Testis (tissue), 3 donors: ENCODE data around the gene MMP20. TPM values are rescaled to one million over a fixed set of nuclear protein-coding genes. Genes with fewer than 3 reads are reported as not detected.

Source experiments
- DNase-seq: peaks from one replicate; pipeline ENCODE4 v3.0.0-alpha.2; 2019
- H3K27ac ChIP-seq, 2 donors: fragments of 200-600 bp; sonication (generic); one replicate each; pipeline ENCODE4 v1.5.1; 2019
- H3K27me3 ChIP-seq: fragments of 200-600 bp; sonication (generic); one replicate; pipeline ENCODE4 v1.5.1; 2019
- H3K36me3 ChIP-seq: fragments of 200-600 bp; sonication (generic); one replicate; pipeline ENCODE4 v1.5.1; 2017; ENCODE audit warnings: low read depth; ENCODE audit errors: missing control alignments
- H3K4me1 ChIP-seq: fragments of 200-600 bp; sonication (generic); one replicate; pipeline ENCODE4 v1.5.1; 2019
- H3K4me3 ChIP-seq, 2 donors: fragments of 200-600 bp; sonication (generic); one replicate each; pipeline ENCODE4 v1.5.1; 2017 to 2019
- H3K9me3 ChIP-seq: fragments of 200-600 bp; sonication (generic); one replicate; pipeline ENCODE4 v1.5.1; 2017
- CTCF ChIP-seq, 3 experiments: fragments of 450-650 bp in 2 of 3; fragments of 200-600 bp in 1 of 3; sonication (generic) in 1 of 3; IDR thresholded peaks; one replicate each; pipeline ENCODE4 v1.5.1; 2016 to 2019; ENCODE audit warnings: antibody characterized with exemption in 3 of 3, mild to moderate bottlenecking in 2 of 3, moderate library complexity in 1 of 3
- POLR2A ChIP-seq: fragments of 450-650 bp; IDR thresholded peaks from one replicate; pipeline ENCODE4 v1.6.1; 2017; ENCODE audit warnings: antibody characterized with exemption, mild to moderate bottlenecking, moderate library complexity
- WGBS, 2 donors: methylation state at CpG; one replicate each; pipeline ENCODE4 v1.1.5; 2018; 5-methylcytosine and 5-hydroxymethylcytosine counted together
- intact Hi-C: fragments of 100-400 bp; cut with DNase I; formaldehyde crosslinking; loops from one replicate; pipeline ENCODE4 v1.15.1; 2023; ENCODE audit warnings: low total_unique reads
- polyA plus RNA-seq: library from polyadenylated mRNA; stranded (reverse); fragments of 350-450 nt; fragmentation: Illumina TruSeq; extraction: RNeasy Lipid Tissue Mini Kit (QIAGEN cat#74804); gene quantifications from one replicate; pipeline ENCODE4 v1.2.3, GENCODE V29; 2014; ENCODE audit warnings: low read depth, low replicate concordance; ENCODE audit not compliant: insufficient read depth
- total RNA-seq, 2 donors: library from RNA; depleted of rRNA; stranded (reverse); fragments of >200 nt; gene quantifications; one replicate each; pipeline ENCODE4 v1.2.3, GENCODE V29; 2016

Gene MMP20
- total and polyA plus RNA-seq, 3 donors from 2014 or later: 3.1 to 15.5 TPM; not detected in 1

- TF ChIP-seq POLR2A (no peak), CTCF (IDR thresholded peaks at IDR 0.05) (no peak)
- H3K4me1 ChIP-seq: no peaks in the 10 kb centered on the region
- WGBS, 2 donors: 80 to 81% methylated on average over 3 of the region's 3 CpGs
- H3K27me3 ChIP-seq: no peaks in the 10 kb centered on the region
- no peaks in the 10 kb centered on the region for H3K36me3 ChIP-seq
- DNase-seq: no peak
- intact Hi-C loops: no loop called here
- H3K9me3 ChIP-seq: no peaks in the 10 kb centered on the region
- no peak overlapping the region for H3K4me3 ChIP-seq
- no peak overlapping the region for H3K27ac ChIP-seq
Measured at GRCh38 chr11:102580185-102580951, 44.8 kb downstream of the MMP20 start.

GRCh38 chr11:102577723-102578122 lies 47.4 kb downstream of the MMP20 start:
- WGBS, 2 donors: 82 to 95% methylated on average over 2 of the region's 2 CpGs
- DNase-seq: no peak
- intact Hi-C loops: no loop called here
- H3K36me3 ChIP-seq: no peaks in the 10 kb centered on the region
- H3K4me3 ChIP-seq: no peak overlapping the region
- no peaks in the 10 kb centered on the region for H3K27me3 ChIP-seq
- H3K9me3 ChIP-seq: no peaks in the 10 kb centered on the region
- TF ChIP-seq POLR2A (no peak), CTCF (IDR thresholded peaks at IDR 0.05) (no peak)
- no peak overlapping the region for H3K27ac ChIP-seq
- H3K4me1 ChIP-seq: no peaks in the 10 kb centered on the region

- DNase-seq: no peak
- intact Hi-C loops: no loop called here
- no peaks in the 10 kb centered on the region for H3K4me1 ChIP-seq
- no peaks in the 10 kb centered on the region for H3K27me3 ChIP-seq
- TF ChIP-seq POLR2A (no peak), CTCF (IDR thresholded peaks at IDR 0.05) (no peak)
- H3K9me3 ChIP-seq: no peaks in the 10 kb centered on the region
- H3K36me3 ChIP-seq: no peaks in the 10 kb centered on the region
- no peak overlapping the region for H3K4me3 ChIP-seq
- H3K27ac ChIP-seq: no peak overlapping the region
Measured at GRCh38 chr11:102577182-102577581, 48.0 kb downstream of the MMP20 start.

- H3K36me3 ChIP-seq: no peaks in the 10 kb centered on the region
- intact Hi-C loops: no loop called here
- DNase-seq: no peak
- no peak for TF ChIP-seq CTCF (IDR thresholded peaks at IDR 0.05)
- no peak for TF ChIP-seq POLR2A
- no peaks in the 10 kb centered on the region for H3K4me1 ChIP-seq
- H3K4me3 ChIP-seq: no peak overlapping the region
- no peaks in the 10 kb centered on the region for H3K9me3 ChIP-seq
- H3K27me3 ChIP-seq: no peaks in the 10 kb centered on the region
- H3K27ac ChIP-seq: no peak overlapping the region
- 83 to 88% methylated on average over 3 of the region's 3 CpGs for WGBS, 2 donors
Measured at GRCh38 chr11:102576350-102576749, 48.8 kb downstream of the MMP20 start.

- intact Hi-C loops: no loop called here
- Histone ChIP-seq H3K27ac (no peak overlapping the region), H3K4me3 (no peak overlapping the region), H3K27me3 (no peaks in the 10 kb centered on the region), H3K36me3 (no peaks in the 10 kb centered on the region), H3K4me1 (no peaks in the 10 kb centered on the region), H3K9me3 (no peaks in the 10 kb centered on the region)
- DNase-seq: no peak
- TF ChIP-seq POLR2A (no peak), CTCF (IDR thresholded peaks at IDR 0.05) (no peak)
- WGBS, 2 donors: 93 to 100% methylated on average over 2 of the region's 2 CpGs
Measured at GRCh38 chr11:102575012-102575411, 50.1 kb downstream of the MMP20 start.
